Vagina (tissue), 2 donors: ENCODE data around the gene ARHGAP40. TPM values are rescaled to one million over a fixed set of nuclear protein-coding genes. Genes with fewer than 3 reads are reported as not detected.

Source experiments
- DNase-seq, 2 donors: peaks; one replicate each; pipeline ENCODE4 v3.0.0-alpha.2; 2017; ENCODE audit errors: extremely low spot score in 2 of 2
- H3K27ac ChIP-seq: fragments of 200-600 bp; sonication (generic); one replicate; pipeline ENCODE4 v1.5.1; 2019
- H3K27me3 ChIP-seq: fragments of 200-600 bp; sonication (generic); one replicate; pipeline ENCODE4 v1.5.1; 2019
- H3K36me3 ChIP-seq, 2 donors: fragments of 200-600 bp; sonication (generic); one replicate each; pipeline ENCODE4 v1.5.1; 2017 to 2019
- H3K4me1 ChIP-seq: fragments of 200-600 bp; sonication (generic); one replicate; pipeline ENCODE4 v1.5.1; 2019
- H3K4me3 ChIP-seq, 2 donors: fragments of 200-600 bp; sonication (generic); 1 replicate in 1 of 2; 2 replicates in 1 of 2; pipeline ENCODE4 v1.5.1; 2016 to 2019
- H3K9me3 ChIP-seq: fragments of 200-600 bp; sonication (generic); one replicate; pipeline ENCODE4 v1.5.1; 2019
- POLR2A ChIP-seq, 2 donors: fragments of 450-650 bp; IDR thresholded peaks; one replicate each; pipeline ENCODE4 v1.6.1; 2017; ENCODE audit warnings: antibody characterized with exemption in 2 of 2, mild to moderate bottlenecking in 2 of 2, moderate library complexity in 2 of 2
- POLR2AphosphoS5 ChIP-seq, 2 donors: sonication (generic); formaldehyde crosslinking; IDR thresholded peaks; one replicate each; pipeline ENCODE4 v1.9.0; 2017; ENCODE audit warnings: antibody characterized with exemption in 2 of 2, mild to moderate bottlenecking in 2 of 2, low read depth in 1 of 2; ENCODE audit not compliant: insufficient read depth in 1 of 2
- intact Hi-C: fragments of 100-400 bp; cut with DNase I; formaldehyde crosslinking; loops from one replicate; pipeline ENCODE4 v1.15.1; 2023
- total RNA-seq: library from RNA; depleted of rRNA; stranded (reverse); fragments of >200 nt; gene quantifications from one replicate; pipeline ENCODE4 v1.2.3, GENCODE V29; 2016
- TF ChIP-seq, protein P1 (sequence below), 3 experiments: fragments of 450-650 bp in 2 of 3; fragments of 200-600 bp in 1 of 3; sonication (generic) in 1 of 3; IDR thresholded peaks; one replicate each; pipeline ENCODE4 v1.5.1; 2017 to 2019; ENCODE audit warnings: antibody characterized with exemption in 3 of 3, mild to moderate bottlenecking in 2 of 3, moderate library complexity in 2 of 3

The ARHGAP40 gene
- total RNA-seq, 1 donor from 2014 or later: 21.9 TPM

DNA sequence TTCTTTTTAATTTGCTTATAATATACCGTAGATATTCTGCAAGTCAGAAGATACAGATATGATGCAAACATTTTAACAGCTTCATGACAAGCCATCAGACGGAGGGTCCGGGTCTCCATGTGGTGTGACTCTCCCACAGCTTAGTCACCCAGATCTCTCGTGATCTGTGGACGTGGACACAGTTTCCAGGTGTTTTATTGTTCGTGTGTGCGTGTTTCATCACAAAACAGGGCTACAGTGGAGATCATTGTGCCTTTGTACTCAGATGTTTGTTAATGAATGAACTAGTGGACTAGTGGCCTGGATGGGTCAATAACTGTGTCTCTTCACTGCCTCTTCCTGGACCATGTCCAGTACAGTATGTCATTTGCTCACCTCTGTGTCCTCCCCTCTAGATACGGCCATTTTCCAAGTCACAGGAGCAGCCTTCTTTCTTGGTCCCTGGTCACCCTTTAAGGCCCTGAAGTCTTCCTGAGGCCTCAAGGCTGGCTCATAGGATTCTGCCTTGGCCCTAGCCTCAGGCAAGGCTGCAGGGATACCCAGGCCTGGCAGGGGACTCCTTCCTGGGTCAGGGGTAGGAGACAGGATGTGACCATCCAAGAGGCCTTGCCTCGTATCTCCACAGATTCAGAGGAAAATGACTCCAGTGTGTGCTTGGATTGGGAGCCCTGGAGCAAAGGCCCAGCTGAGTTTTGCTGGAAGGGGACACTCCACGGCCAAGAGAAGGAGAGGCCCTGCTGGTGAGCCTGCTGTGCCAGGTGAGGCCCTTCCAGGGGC lies 16.0 kb upstream of the ARHGAP40 start:
- Histone ChIP-seq H3K9me3 (no peaks in the 10 kb centered on the region), H3K27ac (no peak overlapping the region), H3K27me3 (no peaks in the 10 kb centered on the region), H3K4me3 (no peak overlapping the region), H3K36me3 (no peaks in the 10 kb centered on the region), H3K4me1 (no peaks in the 10 kb centered on the region)
- intact Hi-C loops: no loop called here
- no peak for DNase-seq
- TF ChIP-seq POLR2A (IDR thresholded peaks at IDR 0.05): no peak

DNA sequence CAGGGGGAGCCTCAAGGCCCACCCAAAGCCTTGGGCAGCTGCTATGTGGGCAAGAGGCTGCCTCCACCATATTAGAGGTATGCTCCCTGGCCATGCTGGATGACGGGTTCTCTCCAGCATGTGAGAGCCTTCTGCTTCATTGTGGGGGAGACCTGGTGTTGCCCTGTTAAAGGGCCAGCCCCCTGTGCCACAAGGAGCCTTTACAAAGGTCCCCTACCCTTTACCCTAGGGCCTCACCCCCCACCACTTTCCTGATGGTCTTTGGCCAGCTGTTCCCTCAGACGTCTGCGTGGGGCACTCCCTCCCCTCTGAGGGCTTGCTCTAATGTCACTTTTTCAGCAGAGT lies 15.5 kb upstream of the ARHGAP40 start:
- Histone ChIP-seq H3K4me1 (no peaks in the 10 kb centered on the region), H3K4me3 (no peak overlapping the region), H3K36me3 (no peaks in the 10 kb centered on the region), H3K9me3 (no peaks in the 10 kb centered on the region), H3K27ac (no peak overlapping the region), H3K27me3 (no peaks in the 10 kb centered on the region)
- no peak for DNase-seq
- TF ChIP-seq POLR2AphosphoS5 (IDR thresholded peaks at IDR 0.05; ENCODE audit: insufficient read depth in 1 of 2, low read depth in 1 of 2): no peak
- TF ChIP-seq, protein P1, sequence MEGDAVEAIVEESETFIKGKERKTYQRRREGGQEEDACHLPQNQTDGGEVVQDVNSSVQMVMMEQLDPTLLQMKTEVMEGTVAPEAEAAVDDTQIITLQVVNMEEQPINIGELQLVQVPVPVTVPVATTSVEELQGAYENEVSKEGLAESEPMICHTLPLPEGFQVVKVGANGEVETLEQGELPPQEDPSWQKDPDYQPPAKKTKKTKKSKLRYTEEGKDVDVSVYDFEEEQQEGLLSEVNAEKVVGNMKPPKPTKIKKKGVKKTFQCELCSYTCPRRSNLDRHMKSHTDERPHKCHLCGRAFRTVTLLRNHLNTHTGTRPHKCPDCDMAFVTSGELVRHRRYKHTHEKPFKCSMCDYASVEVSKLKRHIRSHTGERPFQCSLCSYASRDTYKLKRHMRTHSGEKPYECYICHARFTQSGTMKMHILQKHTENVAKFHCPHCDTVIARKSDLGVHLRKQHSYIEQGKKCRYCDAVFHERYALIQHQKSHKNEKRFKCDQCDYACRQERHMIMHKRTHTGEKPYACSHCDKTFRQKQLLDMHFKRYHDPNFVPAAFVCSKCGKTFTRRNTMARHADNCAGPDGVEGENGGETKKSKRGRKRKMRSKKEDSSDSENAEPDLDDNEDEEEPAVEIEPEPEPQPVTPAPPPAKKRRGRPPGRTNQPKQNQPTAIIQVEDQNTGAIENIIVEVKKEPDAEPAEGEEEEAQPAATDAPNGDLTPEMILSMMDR (IDR thresholded peaks at IDR 0.05): no peak
- no peak for TF ChIP-seq POLR2A (IDR thresholded peaks at IDR 0.05)
- intact Hi-C loops: no loop called here

DNA sequence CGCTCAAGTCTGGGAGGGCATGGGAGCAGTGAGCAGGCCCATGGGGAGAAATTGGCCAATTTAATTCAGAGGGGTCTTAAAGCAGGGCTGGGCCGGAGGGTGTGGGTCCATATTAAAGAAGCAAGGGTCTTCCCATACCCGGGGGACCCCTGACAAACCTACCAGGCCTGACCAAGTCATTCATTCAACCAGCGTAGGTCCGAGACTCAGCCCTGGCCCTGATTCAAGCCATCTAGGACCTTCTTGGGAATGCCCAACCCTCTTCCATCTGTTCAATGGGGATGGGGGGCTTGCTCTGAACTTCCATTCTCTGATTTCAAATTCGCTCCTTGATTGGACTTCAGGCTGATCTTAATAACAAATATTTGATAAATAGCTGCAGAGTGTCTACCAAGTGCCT lies 13.3 kb upstream of the ARHGAP40 start:
- H3K4me3 ChIP-seq: no peak overlapping the region
- no peak overlapping the region for H3K27ac ChIP-seq
- no peaks in the 10 kb centered on the region for H3K4me1 ChIP-seq
- no peaks in the 10 kb centered on the region for H3K9me3 ChIP-seq
- DNase-seq: no peak
- intact Hi-C loops: no loop called here
- no peaks in the 10 kb centered on the region for H3K27me3 ChIP-seq
- H3K36me3 ChIP-seq: no peaks in the 10 kb centered on the region
- TF ChIP-seq POLR2A (IDR thresholded peaks at IDR 0.05) (no peak), POLR2AphosphoS5 (IDR thresholded peaks at IDR 0.05; ENCODE audit: insufficient read depth in 1 of 2, low read depth in 1 of 2) (no peak)
- TF ChIP-seq, protein P1 (IDR thresholded peaks at IDR 0.05): no peak

DNA sequence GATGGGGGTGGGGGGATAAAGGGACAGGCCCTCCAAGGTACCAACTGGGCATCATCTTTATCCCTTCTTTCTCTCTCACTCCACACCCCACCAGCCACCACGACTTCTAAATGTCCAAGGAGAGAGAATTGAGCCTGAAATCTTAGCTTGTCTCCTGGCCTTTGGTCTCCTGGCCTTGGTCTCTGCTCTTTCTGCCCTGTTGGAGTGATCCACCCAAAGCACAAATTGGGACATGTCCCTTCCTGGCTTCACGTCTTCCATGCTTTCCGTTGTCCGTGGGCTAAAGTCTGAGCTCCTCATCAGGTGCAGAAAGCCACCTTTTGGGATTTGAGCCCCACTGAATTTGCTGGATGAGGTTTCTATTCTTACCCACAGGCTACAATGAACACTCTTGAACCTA lies 12.3 kb upstream of the ARHGAP40 start:
- TF ChIP-seq POLR2A (IDR thresholded peaks at IDR 0.05): no peak
- no peak for TF ChIP-seq POLR2AphosphoS5 (IDR thresholded peaks at IDR 0.05; ENCODE audit: insufficient read depth in 1 of 2, low read depth in 1 of 2)
- TF ChIP-seq, protein P1 (IDR thresholded peaks at IDR 0.05): no peak
- intact Hi-C loops: no loop called here

DNA sequence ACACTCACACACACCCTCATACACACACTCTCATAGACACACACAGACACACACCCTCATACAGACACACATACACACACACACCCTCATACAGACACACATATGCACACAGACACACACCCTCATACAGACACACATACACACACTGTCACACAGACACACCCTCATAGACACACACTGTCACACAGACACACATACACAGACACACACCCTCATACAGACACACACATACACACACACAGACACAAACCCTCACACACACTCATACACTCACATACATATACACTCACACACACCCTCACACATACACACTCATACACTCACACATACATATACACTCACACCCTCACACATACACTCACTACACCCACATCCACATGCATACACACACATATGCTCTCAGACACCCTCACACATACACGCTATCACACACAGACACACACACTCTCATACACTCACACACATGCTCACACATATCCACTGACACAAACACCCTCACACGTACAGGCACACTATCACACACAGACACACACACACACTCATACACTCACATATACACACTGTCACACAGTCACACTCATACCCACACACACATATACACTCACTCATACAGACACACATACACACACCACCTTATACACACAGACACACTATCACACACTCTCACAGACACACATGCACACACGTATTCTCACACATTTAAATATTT lies 11.5 kb upstream of the ARHGAP40 start:
- no peak overlapping the region for H3K4me3 ChIP-seq
- no peaks in the 10 kb centered on the region for H3K4me1 ChIP-seq
- H3K27me3 ChIP-seq: no peaks in the 10 kb centered on the region
- H3K27ac ChIP-seq: no peak overlapping the region
- H3K9me3 ChIP-seq: no peaks in the 10 kb centered on the region
- no peak for TF ChIP-seq POLR2A (IDR thresholded peaks at IDR 0.05)
- TF ChIP-seq POLR2AphosphoS5 (IDR thresholded peaks at IDR 0.05; ENCODE audit: insufficient read depth in 1 of 2, low read depth in 1 of 2): no peak
- TF ChIP-seq, protein P1 (IDR thresholded peaks at IDR 0.05): no peak
- H3K36me3 ChIP-seq: no peaks in the 10 kb centered on the region
- intact Hi-C loops: no loop called here
- no peak for DNase-seq

More for the DNA sequence above, 12.3 kb upstream of the ARHGAP40 start:
- no peak overlapping the region for H3K27ac ChIP-seq
- DNase-seq: no peak
- H3K36me3 ChIP-seq: no peaks in the 10 kb centered on the region
- H3K27me3 ChIP-seq: no peaks in the 10 kb centered on the region
- no peak overlapping the region for H3K4me3 ChIP-seq
- H3K9me3 ChIP-seq: no peaks in the 10 kb centered on the region
- H3K4me1 ChIP-seq: no peaks in the 10 kb centered on the region
